ENCODE results near the gene IGFBP4. TPM values are rescaled to one million over a fixed set of nuclear protein-coding genes. Genes with fewer than 3 reads are reported as not detected.

IGFBP4 gene
- total and polyA plus RNA-seq, 2 of the 4 experiments (the other 2 are of a cell fraction) = 308 to 1,187 TPM

- Histone ChIP-seq H3K36me3 (ENCODE audit: control insufficient read depth, insufficient read depth, low read length) (peaks cover 74% of the 10 kb centered on the region), H3K27me3 (ENCODE audit: control insufficient read depth, insufficient read depth, low read length) (no peaks in the 10 kb centered on the region), H3K23ac (ENCODE audit: low read depth, low read length) (0 out of 2 replicates have a peak overlapping the region, but pooled peaks have one; percentile 68), H3K4me3 (ENCODE audit: insufficient read depth, low read depth, low read length) (no peak overlapping the region), H3K14ac (replicated peaks; ENCODE audit: low read depth, low read length) (no peak overlapping the region), H3K9ac (ENCODE audit: low read depth, low read length) (no peak overlapping the region), H4K8ac (ENCODE audit: low read depth in 2 of 2, low read length in 2 of 2) (peak overlapping the region in 1 of 2 experiments; percentile 9; a peak in 1 of 4 replicates), H3K9me1 (ENCODE audit: insufficient read depth, low read length) (peaks cover 60% of the 10 kb centered on the region), H2BK5ac (ENCODE audit: low read depth, low read length, poor library complexity, severe bottlenecking) (peak overlapping the region; percentile 31), H3K9me3 (ENCODE audit: control insufficient read depth, insufficient read depth, low read length) (no peaks in the 10 kb centered on the region), H2BK120ac (ENCODE audit: low read depth, low read length) (no peak overlapping the region), H2AK9ac (replicated peaks; ENCODE audit: low read depth, low read length, poor library complexity) (no peak overlapping the region), H4K20me1 (ENCODE audit: insufficient read depth, low read length) (peaks cover 80% of the 10 kb centered on the region), H4K5ac (ENCODE audit: low read depth, low read length) (no peak overlapping the region), H3K18ac (ENCODE audit: low read depth, low read length) (no peak overlapping the region), H3K27ac (ENCODE audit: insufficient read depth, low read length) (0 out of 2 replicates have a peak overlapping the region, but pooled peaks have one; percentile 33), H2BK15ac (ENCODE audit: low read depth, low read length) (no peak overlapping the region), H3K4me2 (ENCODE audit: low read depth, low read length) (no peak overlapping the region), H2BK20ac (ENCODE audit: low read depth, low read length) (no peak overlapping the region), H3K4me1 (ENCODE audit: control insufficient read depth, insufficient read depth, low read length) (peaks cover 58% of the 10 kb centered on the region), H4K91ac (ENCODE audit: insufficient read depth, low read depth, low read length) (no peak overlapping the region), H2AK5ac (ENCODE audit: low read depth, low read length) (no peak overlapping the region), H3K56ac (ENCODE audit: extremely low read depth, insufficient read depth, low read length) (no peak overlapping the region), H3K79me1 (ENCODE audit: low read depth in 1 of 2, low read length in 2 of 2) (peaks cover 21 to 83% of the 10 kb centered on the region in 2 experiments), H2AFZ (replicated peaks; ENCODE audit: low read length, poor library complexity) (peak overlapping the region; percentile 24), H3K4ac (ENCODE audit: low read depth, low read length) (no peak overlapping the region)
- in situ Hi-C loops (cut with MboI; ENCODE audit: low sequenced_read_pairs) = no loop called here
- ChIA-PET POLR2A (ENCODE audit: unreplicated experiment) (no interaction called here), CTCF (no interaction called here)
- intact Hi-C loops (cut with micrococcal nuclease) = no loop called here
- BruUV-seq (replicated peaks) = no TSS peak
- TF ChIP-seq FOS (IDR thresholded peaks at IDR 0.05; ENCODE audit: low read depth, low read length) = no peak
- TF ChIP-seq RCOR1 (IDR thresholded peaks at IDR 0.05; ENCODE audit: insufficient replicate concordance, low read length) = no peak
- no peak for TF ChIP-seq CEBPB (IDR thresholded peaks at IDR 0.05; ENCODE audit: low read depth, low read length)
- TF ChIP-seq CTCF (conservative IDR thresholded peaks at IDR 0.05; ENCODE audit: low read depth, low read length) = no peak
- TF ChIP-seq CHD1 (IDR thresholded peaks at IDR 0.05; ENCODE audit: low read depth, low read length) = no peak
- no peak for TF ChIP-seq MAFK (IDR thresholded peaks at IDR 0.05; ENCODE audit: low read depth, low read length)
- no peak for DNase-seq
- WGBS, 2 experiments (ENCODE audit: extremely low coverage in 2 of 2, insufficient read length in 1 of 2) = no CpG with 5 or more reads among the region's 2 CpGs
- no peak for ATAC-seq (ENCODE audit: low read depth)
- dilution Hi-C loops (cut with HindIII; ENCODE audit: low sequenced_read_pairs, unreplicated experiment) = no loop called here
Measured at GRCh38 chr17:40454613-40454995, 11.4 kb downstream of the IGFBP4 start.
